DOHH2 (cell line): ENCODE data around the gene TBL1X.

Experiments used
- H3F3A ChIP-seq: fragments of 200-600 bp; sonication (generic), shearing (Covaris generic); 2 replicates; pipeline ENCODE4 v1.6.0; 2016; ENCODE audit warnings: antibody characterized with exemption, mild to moderate bottlenecking; ENCODE audit not compliant: control insufficient read depth, insufficient read depth
- H3K27ac ChIP-seq: fragments of 200-600 bp; sonication (generic); 2 replicates; pipeline ENCODE4 v1.5.1; 2014; ENCODE audit warnings: low read depth, mild to moderate bottlenecking, low read length, moderate library complexity
- H3K27me3 ChIP-seq: fragments of 200-600 bp; sonication (generic); 2 replicates; pipeline ENCODE4 v1.6.1; 2014; ENCODE audit warnings: mild to moderate bottlenecking, low read length, mixed read lengths; ENCODE audit not compliant: control insufficient read depth
- H3K36me3 ChIP-seq: fragments of 200-600 bp; sonication (generic); 2 replicates; pipeline ENCODE4 v1.6.1; 2014; ENCODE audit warnings: mild to moderate bottlenecking, low read length, moderate library complexity, mixed read lengths; ENCODE audit not compliant: control insufficient read depth
- H3K4me1 ChIP-seq: fragments of 200-600 bp; sonication (generic); 2 replicates; pipeline ENCODE4 v1.6.1; 2014; ENCODE audit warnings: mild to moderate bottlenecking, low read length, mixed read lengths; ENCODE audit not compliant: control insufficient read depth
- H3K4me2 ChIP-seq: fragments of 200-600 bp; sonication (generic); 2 replicates; pipeline ENCODE4 v1.6.0; 2014; ENCODE audit warnings: mild to moderate bottlenecking, low read length, moderate library complexity
- H3K4me3 ChIP-seq: fragments of 200-600 bp; sonication (generic); 2 replicates; pipeline ENCODE4 v1.5.1; 2014; ENCODE audit warnings: mild to moderate bottlenecking, low read length, mixed read lengths
- H3K79me2 ChIP-seq: fragments of 200-600 bp; sonication (generic); 2 replicates; pipeline ENCODE4 v1.6.1; 2014; ENCODE audit warnings: mild to moderate bottlenecking, low read length, mixed read lengths; ENCODE audit not compliant: control insufficient read depth
- H3K9me2 ChIP-seq: fragments of 200-600 bp; sonication (generic); replicated peaks from 2 replicates; pipeline ENCODE4 v1.6.1; 2014; ENCODE audit warnings: mild to moderate bottlenecking, low read length, mixed read lengths; ENCODE audit not compliant: control insufficient read depth
- H3K9me3 ChIP-seq: fragments of 200-600 bp; sonication (generic); 2 replicates; pipeline ENCODE4 v1.6.1; 2014; ENCODE audit warnings: antibody characterized with exemption, low read length, mixed read lengths; ENCODE audit not compliant: control insufficient read depth, insufficient read depth
- H4K20me1 ChIP-seq: fragments of 200-600 bp; sonication (generic); 2 replicates; pipeline ENCODE4 v1.6.0; 2014; ENCODE audit warnings: low read depth, mild to moderate bottlenecking, antibody characterized with exemption, low read length, moderate library complexity; ENCODE audit not compliant: control insufficient read depth, insufficient read depth
- EZH2phosphoT487 ChIP-seq: fragments of 200-600 bp; sonication (generic); IDR thresholded peaks from 2 replicates; pipeline ENCODE4 v1.6.1; 2017; ENCODE audit warnings: borderline replicate concordance, mild to moderate bottlenecking, antibody characterized with exemption, low read length, moderate library complexity, mixed read lengths
- TF ChIP-seq, protein P1 (sequence below): fragments of 200-600 bp; sonication (generic); IDR thresholded peaks from one replicate; pipeline ENCODE4 v1.5.1; 2014; ENCODE audit warnings: antibody characterized with exemption, mild to moderate bottlenecking, low read depth, low read length; ENCODE audit not compliant: poor library complexity, severe bottlenecking

TBL1X gene

GRCh38 chrX:9561199-9561598 lies 96.3 kb downstream of the TBL1X start:
- Histone ChIP-seq H3K4me1 (no peaks in the 10 kb centered on the region), H3K36me3 (no peaks in the 10 kb centered on the region), H3K9me2 (no peaks in the 10 kb centered on the region), H3K9me3 (no peaks in the 10 kb centered on the region), H3K27me3 (no peaks in the 10 kb centered on the region), H3K4me3 (no peak overlapping the region), H3K27ac (no peak overlapping the region), H3F3A (no peaks in the 10 kb centered on the region), H3K79me2 (peaks cover 5% of the 10 kb centered on the region; the same call in 1 of the 2 replicates), H3K4me2 (no peak overlapping the region), H4K20me1 (no peaks in the 10 kb centered on the region)
- TF ChIP-seq, protein P1, sequence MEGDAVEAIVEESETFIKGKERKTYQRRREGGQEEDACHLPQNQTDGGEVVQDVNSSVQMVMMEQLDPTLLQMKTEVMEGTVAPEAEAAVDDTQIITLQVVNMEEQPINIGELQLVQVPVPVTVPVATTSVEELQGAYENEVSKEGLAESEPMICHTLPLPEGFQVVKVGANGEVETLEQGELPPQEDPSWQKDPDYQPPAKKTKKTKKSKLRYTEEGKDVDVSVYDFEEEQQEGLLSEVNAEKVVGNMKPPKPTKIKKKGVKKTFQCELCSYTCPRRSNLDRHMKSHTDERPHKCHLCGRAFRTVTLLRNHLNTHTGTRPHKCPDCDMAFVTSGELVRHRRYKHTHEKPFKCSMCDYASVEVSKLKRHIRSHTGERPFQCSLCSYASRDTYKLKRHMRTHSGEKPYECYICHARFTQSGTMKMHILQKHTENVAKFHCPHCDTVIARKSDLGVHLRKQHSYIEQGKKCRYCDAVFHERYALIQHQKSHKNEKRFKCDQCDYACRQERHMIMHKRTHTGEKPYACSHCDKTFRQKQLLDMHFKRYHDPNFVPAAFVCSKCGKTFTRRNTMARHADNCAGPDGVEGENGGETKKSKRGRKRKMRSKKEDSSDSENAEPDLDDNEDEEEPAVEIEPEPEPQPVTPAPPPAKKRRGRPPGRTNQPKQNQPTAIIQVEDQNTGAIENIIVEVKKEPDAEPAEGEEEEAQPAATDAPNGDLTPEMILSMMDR, result no peak
- TF ChIP-seq EZH2phosphoT487, result no peak

GRCh38 chrX:9562851-9563250 lies 98.0 kb downstream of the TBL1X start:
- Histone ChIP-seq H3K4me1 (no peaks in the 10 kb centered on the region), H3K9me2 (no peaks in the 10 kb centered on the region), H3K27ac (no peak overlapping the region), H4K20me1 (no peaks in the 10 kb centered on the region), H3K4me3 (no peak overlapping the region), H3K27me3 (no peaks in the 10 kb centered on the region), H3K79me2 (no peaks in the 10 kb centered on the region), H3K4me2 (no peak overlapping the region), H3F3A (no peaks in the 10 kb centered on the region), H3K9me3 (no peaks in the 10 kb centered on the region), H3K36me3 (no peaks in the 10 kb centered on the region)
- TF ChIP-seq, protein P1, result no peak
- no peak for TF ChIP-seq EZH2phosphoT487

- Histone ChIP-seq H3K79me2 (no peaks in the 10 kb centered on the region), H3F3A (no peaks in the 10 kb centered on the region), H3K27me3 (no peaks in the 10 kb centered on the region), H3K9me3 (no peaks in the 10 kb centered on the region), H3K4me1 (no peaks in the 10 kb centered on the region), H3K4me3 (no peak overlapping the region), H3K36me3 (no peaks in the 10 kb centered on the region), H4K20me1 (no peaks in the 10 kb centered on the region), H3K4me2 (no peak overlapping the region), H3K27ac (no peak overlapping the region), H3K9me2 (no peaks in the 10 kb centered on the region)
- no peak for TF ChIP-seq EZH2phosphoT487
- TF ChIP-seq, protein P1, result no peak
Measured at GRCh38 chrX:9566150-9566621, 101.3 kb downstream of the TBL1X start.

GRCh38 chrX:9569876-9570301 lies 105.0 kb downstream of the TBL1X start:
- H4K20me1 ChIP-seq, result no peaks in the 10 kb centered on the region
- no peaks in the 10 kb centered on the region for H3K9me3 ChIP-seq
- no peak overlapping the region for H3K4me3 ChIP-seq
- no peaks in the 10 kb centered on the region for H3K4me1 ChIP-seq
- no peaks in the 10 kb centered on the region for H3K9me2 ChIP-seq
- no peaks in the 10 kb centered on the region for H3K79me2 ChIP-seq
- TF ChIP-seq, protein P1, result no peak
- no peak for TF ChIP-seq EZH2phosphoT487
- no peak overlapping the region for H3K4me2 ChIP-seq
- H3K27ac ChIP-seq, result no peak overlapping the region
- H3K27me3 ChIP-seq, result no peaks in the 10 kb centered on the region
- H3K36me3 ChIP-seq, result no peaks in the 10 kb centered on the region
- H3F3A ChIP-seq, result no peaks in the 10 kb centered on the region
